ENCODE measurements around the gene SIRT7. TPM values are rescaled to one million over a fixed set of nuclear protein-coding genes. Genes with fewer than 3 reads are reported as not detected.

SIRT7 gene
- total RNA-seq, 1 donor from 2014 or later: 20.9 TPM

DNA sequence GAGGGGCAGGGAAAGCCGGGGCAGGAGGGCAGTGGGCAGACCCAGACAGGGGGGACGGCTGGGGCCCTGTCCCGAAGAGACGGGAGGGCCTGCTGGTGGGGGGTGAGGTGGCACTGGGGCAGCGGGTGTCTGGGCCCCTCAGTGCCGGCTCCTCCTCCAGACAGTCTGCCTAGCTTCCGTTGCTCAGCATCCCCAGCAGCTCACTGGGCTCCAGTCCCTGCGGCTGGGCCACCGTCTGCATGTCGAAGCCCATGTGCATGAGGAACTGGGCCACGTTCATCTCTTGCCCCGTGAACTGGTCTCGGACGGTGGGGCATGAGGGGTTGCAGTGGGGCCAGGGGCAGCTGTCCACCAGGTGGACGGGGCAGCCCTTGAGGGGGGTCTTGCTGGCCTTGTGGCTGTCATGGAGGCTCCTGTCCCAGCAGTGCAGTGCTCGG, 34.8 kb upstream of the SIRT7 start:
- Mint-ChIP-seq H3K4me3 (ENCODE audit: unreplicated experiment) (no peak overlapping the region), H3K27ac (ENCODE audit: unreplicated experiment) (no peak overlapping the region), H3K27me3 (ENCODE audit: unreplicated experiment) (peaks cover 8% of the 10 kb centered on the region), H3K9me3 (ENCODE audit: unreplicated experiment) (no peaks in the 10 kb centered on the region), H3K36me3 (ENCODE audit: unreplicated experiment) (no peaks in the 10 kb centered on the region), H3K4me1 (ENCODE audit: unreplicated experiment) (no peaks in the 10 kb centered on the region)
- TF ChIP-seq, protein P1, sequence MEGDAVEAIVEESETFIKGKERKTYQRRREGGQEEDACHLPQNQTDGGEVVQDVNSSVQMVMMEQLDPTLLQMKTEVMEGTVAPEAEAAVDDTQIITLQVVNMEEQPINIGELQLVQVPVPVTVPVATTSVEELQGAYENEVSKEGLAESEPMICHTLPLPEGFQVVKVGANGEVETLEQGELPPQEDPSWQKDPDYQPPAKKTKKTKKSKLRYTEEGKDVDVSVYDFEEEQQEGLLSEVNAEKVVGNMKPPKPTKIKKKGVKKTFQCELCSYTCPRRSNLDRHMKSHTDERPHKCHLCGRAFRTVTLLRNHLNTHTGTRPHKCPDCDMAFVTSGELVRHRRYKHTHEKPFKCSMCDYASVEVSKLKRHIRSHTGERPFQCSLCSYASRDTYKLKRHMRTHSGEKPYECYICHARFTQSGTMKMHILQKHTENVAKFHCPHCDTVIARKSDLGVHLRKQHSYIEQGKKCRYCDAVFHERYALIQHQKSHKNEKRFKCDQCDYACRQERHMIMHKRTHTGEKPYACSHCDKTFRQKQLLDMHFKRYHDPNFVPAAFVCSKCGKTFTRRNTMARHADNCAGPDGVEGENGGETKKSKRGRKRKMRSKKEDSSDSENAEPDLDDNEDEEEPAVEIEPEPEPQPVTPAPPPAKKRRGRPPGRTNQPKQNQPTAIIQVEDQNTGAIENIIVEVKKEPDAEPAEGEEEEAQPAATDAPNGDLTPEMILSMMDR (IDR thresholded peaks at IDR 0.05): no peak
- DNase-seq (ENCODE audit: extremely low spot score, unreplicated experiment): no peak

GRCh38 chr17:81951785-81952684, 34.1 kb upstream of the SIRT7 start:
- Mint-ChIP-seq H3K9me3 (ENCODE audit: unreplicated experiment) (no peaks in the 10 kb centered on the region), H3K27ac (ENCODE audit: unreplicated experiment) (no peak overlapping the region), H3K4me1 (ENCODE audit: unreplicated experiment) (no peaks in the 10 kb centered on the region), H3K36me3 (ENCODE audit: unreplicated experiment) (no peaks in the 10 kb centered on the region), H3K27me3 (ENCODE audit: unreplicated experiment) (peaks cover 5% of the 10 kb centered on the region), H3K4me3 (ENCODE audit: unreplicated experiment) (no peak overlapping the region)
- TF ChIP-seq, protein P1 (IDR thresholded peaks at IDR 0.05): no peak
- no peak for DNase-seq (ENCODE audit: extremely low spot score, unreplicated experiment)

- H3K27me3 Mint-ChIP-seq (ENCODE audit: unreplicated experiment): peaks cover 6% of the 10 kb centered on the region
- no peak overlapping the region for H3K4me3 Mint-ChIP-seq (ENCODE audit: unreplicated experiment)
- DNase-seq (ENCODE audit: extremely low spot score, unreplicated experiment): no peak
- no peaks in the 10 kb centered on the region for H3K4me1 Mint-ChIP-seq (ENCODE audit: unreplicated experiment)
- no peaks in the 10 kb centered on the region for H3K36me3 Mint-ChIP-seq (ENCODE audit: unreplicated experiment)
- TF ChIP-seq, protein P1 (IDR thresholded peaks at IDR 0.05): no peak
- H3K9me3 Mint-ChIP-seq (ENCODE audit: unreplicated experiment): no peaks in the 10 kb centered on the region
- H3K27ac Mint-ChIP-seq (ENCODE audit: unreplicated experiment): no peak overlapping the region
Observed at GRCh38 chr17:81950501-81950900, 32.5 kb upstream of the SIRT7 start.

DNA sequence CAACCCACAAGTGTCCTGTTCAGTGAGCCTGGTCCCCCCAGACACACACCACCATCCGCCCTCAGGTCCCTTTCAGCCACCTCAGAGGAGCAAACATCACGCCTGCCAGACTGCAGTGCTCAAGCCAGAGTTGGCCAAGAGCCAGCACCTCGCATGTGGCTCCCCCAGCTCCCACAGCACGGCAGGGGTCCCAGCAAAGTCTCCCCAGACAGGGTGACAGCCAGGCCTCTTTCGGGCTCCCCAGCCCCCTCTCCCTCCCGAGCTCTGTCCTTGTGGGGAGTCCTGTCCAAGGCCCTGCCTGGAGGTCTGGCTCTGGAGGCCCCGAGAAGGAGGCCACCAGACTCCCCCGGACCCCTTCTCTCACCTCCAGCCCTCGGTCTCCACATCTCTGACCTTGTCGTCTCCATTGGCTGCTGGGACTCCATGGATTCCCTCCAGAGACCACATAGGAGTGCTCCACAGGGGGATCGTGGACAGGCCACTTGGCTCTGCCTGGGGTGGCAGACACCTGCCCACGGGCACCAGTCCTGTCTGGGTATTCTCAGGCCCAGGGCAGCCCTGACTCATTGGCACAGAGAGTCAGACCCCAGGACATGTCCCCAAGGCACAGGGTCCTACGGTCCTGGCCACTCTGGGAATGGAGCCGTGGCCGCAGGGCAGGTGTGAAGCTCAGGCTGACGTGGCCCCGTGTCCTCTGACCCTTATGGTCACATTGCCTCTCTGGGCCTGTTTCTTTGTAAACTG, 30.8 kb upstream of the SIRT7 start:
- H3K4me1 Mint-ChIP-seq (ENCODE audit: unreplicated experiment): no peaks in the 10 kb centered on the region
- peaks cover 6% of the 10 kb centered on the region for H3K27me3 Mint-ChIP-seq (ENCODE audit: unreplicated experiment)
- no peaks in the 10 kb centered on the region for H3K36me3 Mint-ChIP-seq (ENCODE audit: unreplicated experiment)
- no peaks in the 10 kb centered on the region for H3K9me3 Mint-ChIP-seq (ENCODE audit: unreplicated experiment)
- DNase-seq (ENCODE audit: extremely low spot score, unreplicated experiment): no peak
- H3K27ac Mint-ChIP-seq (ENCODE audit: unreplicated experiment): no peak overlapping the region
- TF ChIP-seq, protein P1 (IDR thresholded peaks at IDR 0.05): no peak
- no peak overlapping the region for H3K4me3 Mint-ChIP-seq (ENCODE audit: unreplicated experiment)

- Mint-ChIP-seq H3K4me3 (ENCODE audit: unreplicated experiment) (no peak within 1 kb of the TSS), H3K27me3 (ENCODE audit: unreplicated experiment) (peaks cover 8% of the 10 kb centered on the region), H3K36me3 (ENCODE audit: unreplicated experiment) (no peaks in the 10 kb centered on the region), H3K27ac (ENCODE audit: unreplicated experiment) (no peak within 1 kb of the TSS), H3K4me1 (ENCODE audit: unreplicated experiment) (no peaks in the 10 kb centered on the region), H3K9me3 (ENCODE audit: unreplicated experiment) (no peaks in the 10 kb centered on the region)
- no peak for DNase-seq (ENCODE audit: extremely low spot score, unreplicated experiment)
- TF ChIP-seq, protein P1 (IDR thresholded peaks at IDR 0.05): no peak
Observed at GRCh38 chr17:81947189-81947588, 29.2 kb upstream of the SIRT7 start, which contains the start of gene MYADML2. MYADML2 (minus strand) TSS chr17:81947233; CDS start chr17:81941741, 5,492 bp downstream.
